Calu3 (cell line): ENCODE results near the gene WDR46. TPM values are rescaled to one million over a fixed set of nuclear protein-coding genes. Genes with fewer than 3 reads are reported as not detected.
A peak's percentile ranks its signal among the peaks of the same experiment; 100 is the strongest.

Experiments used
- BruUV-seq: library from RNA; stranded (reverse); fragments of 400-500 nt; replicated peaks from 2 replicates; lab custom pipeline; 2021; lab: Mats Ljungman, UMichigan
- CTCF ChIA-PET: fragments of 300-600 bp; sonication (Branson Sonifier 250); formaldehyde crosslinking; loops from one replicate; lab custom pipeline; 2022; ENCODE audit warnings: antibody characterized with exemption; lab: Charles Lee
- DNase-seq: peaks from one replicate; pipeline ENCODE4 v3.0.0; 2022
- H3K27ac Mint-ChIP-seq: one replicate; pipeline ENCODE4 v1.8.0; 2022; ENCODE audit warnings: mixed read lengths; ENCODE audit not compliant: unreplicated experiment
- H3K27me3 Mint-ChIP-seq: one replicate; pipeline ENCODE4 v1.8.0; 2022; ENCODE audit warnings: mixed read lengths; ENCODE audit not compliant: unreplicated experiment
- H3K36me3 Mint-ChIP-seq: one replicate; pipeline ENCODE4 v1.8.0; 2022; ENCODE audit warnings: mild to moderate bottlenecking, moderate library complexity, mixed read lengths; ENCODE audit not compliant: insufficient read depth, unreplicated experiment
- H3K4me1 Mint-ChIP-seq: one replicate; pipeline ENCODE4 v1.8.0; 2022; ENCODE audit warnings: mild to moderate bottlenecking, low read depth, mixed read lengths; ENCODE audit not compliant: unreplicated experiment
- H3K4me3 Mint-ChIP-seq: one replicate; pipeline ENCODE4 v1.8.0; 2022; ENCODE audit warnings: mild to moderate bottlenecking, low read depth, moderate library complexity, mixed read lengths; ENCODE audit not compliant: unreplicated experiment
- H3K9me3 Mint-ChIP-seq: one replicate; pipeline ENCODE4 v1.8.0; 2022; ENCODE audit warnings: low read depth, mixed read lengths; ENCODE audit not compliant: unreplicated experiment
- intact Hi-C: fragments of 100-400 bp; cut with micrococcal nuclease; formaldehyde crosslinking; loops from one replicate; pipeline ENCODE4 v1.10.0; 2022; ENCODE audit not compliant: unreplicated experiment
- total RNA-seq: library from RNA; stranded (reverse); gene quantifications from 2 replicates; pipeline ENCODE4 v1.2.3, GENCODE V29; 2022
- TF ChIP-seq, protein P1 (sequence below): fragments of 200-600 bp; IDR thresholded peaks from one replicate; pipeline ENCODE4 v1.8.0; 2022; ENCODE audit warnings: antibody characterized with exemption; ENCODE audit not compliant: unreplicated experiment

Gene WDR46
- total RNA-seq, 1 experiment from 2014 or later = 125 TPM

GRCh38 chr6:33297406-33297955, 8.4 kb upstream of the WDR46 start:
- Mint-ChIP-seq H3K27ac (peak overlapping the region; percentile 98), H3K36me3 (peaks cover 86% of the 10 kb centered on the region), H3K27me3 (no peaks in the 10 kb centered on the region), H3K4me1 (peaks cover 25% of the 10 kb centered on the region), H3K4me3 (peak overlapping the region; percentile 90), H3K9me3 (no peaks in the 10 kb centered on the region)
- TF ChIP-seq, protein P1, sequence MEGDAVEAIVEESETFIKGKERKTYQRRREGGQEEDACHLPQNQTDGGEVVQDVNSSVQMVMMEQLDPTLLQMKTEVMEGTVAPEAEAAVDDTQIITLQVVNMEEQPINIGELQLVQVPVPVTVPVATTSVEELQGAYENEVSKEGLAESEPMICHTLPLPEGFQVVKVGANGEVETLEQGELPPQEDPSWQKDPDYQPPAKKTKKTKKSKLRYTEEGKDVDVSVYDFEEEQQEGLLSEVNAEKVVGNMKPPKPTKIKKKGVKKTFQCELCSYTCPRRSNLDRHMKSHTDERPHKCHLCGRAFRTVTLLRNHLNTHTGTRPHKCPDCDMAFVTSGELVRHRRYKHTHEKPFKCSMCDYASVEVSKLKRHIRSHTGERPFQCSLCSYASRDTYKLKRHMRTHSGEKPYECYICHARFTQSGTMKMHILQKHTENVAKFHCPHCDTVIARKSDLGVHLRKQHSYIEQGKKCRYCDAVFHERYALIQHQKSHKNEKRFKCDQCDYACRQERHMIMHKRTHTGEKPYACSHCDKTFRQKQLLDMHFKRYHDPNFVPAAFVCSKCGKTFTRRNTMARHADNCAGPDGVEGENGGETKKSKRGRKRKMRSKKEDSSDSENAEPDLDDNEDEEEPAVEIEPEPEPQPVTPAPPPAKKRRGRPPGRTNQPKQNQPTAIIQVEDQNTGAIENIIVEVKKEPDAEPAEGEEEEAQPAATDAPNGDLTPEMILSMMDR = no peak
- peak; percentile 93 for DNase-seq
- BruUV-seq = no TSS peak
- intact Hi-C loops = loop anchor here (1.0 kb wide), 1 partner anchor 8 kb away; the partner anchor contains the start of genes PFDN6 and WDR46
- CTCF ChIA-PET = interaction anchor here (0.5 to 2.1 kb wide), 8 partner anchors 9 to 1417 kb away, joined by 3 to 10 read pairs (median 4); partner anchors contain the start of genes B3GALT4, PFDN6, WDR46 and ZBTB22

DNA sequence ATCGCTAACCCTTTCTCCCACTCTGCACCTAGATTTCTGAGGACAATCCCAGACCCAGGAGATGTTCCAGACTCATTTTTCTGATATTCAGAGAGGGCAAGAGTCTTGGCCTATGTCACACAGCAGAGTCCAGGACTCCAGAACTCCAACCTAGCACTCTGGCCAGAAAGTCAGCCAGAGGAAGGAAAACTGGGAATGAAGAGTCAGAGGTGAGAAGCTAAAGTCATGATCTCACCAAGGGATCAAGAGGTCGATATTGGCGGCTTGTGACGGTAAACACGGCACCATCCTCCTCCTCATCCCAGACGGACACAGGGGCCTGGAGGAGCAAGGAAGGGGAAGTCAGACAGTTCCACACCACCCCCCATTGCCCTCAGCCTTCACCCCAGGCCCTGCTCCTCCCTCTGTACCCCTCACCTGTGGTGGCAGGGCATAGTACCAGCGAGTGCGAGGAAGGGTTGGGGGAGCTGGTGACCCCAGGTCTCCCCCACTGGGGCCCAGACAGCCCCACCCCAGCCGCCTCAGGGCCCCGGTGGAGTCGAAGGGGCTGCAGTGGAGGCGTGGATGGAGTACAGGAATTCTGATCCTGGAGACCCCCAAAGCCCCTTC, 7.9 kb upstream of the WDR46 start:
- Mint-ChIP-seq H3K9me3 (no peaks in the 10 kb centered on the region), H3K36me3 (peaks cover 86% of the 10 kb centered on the region), H3K27me3 (no peaks in the 10 kb centered on the region), H3K27ac (peak overlapping the region; percentile 98), H3K4me1 (peaks cover 25% of the 10 kb centered on the region), H3K4me3 (peak overlapping the region; percentile 90)
- TF ChIP-seq, protein P1 = no peak
- BruUV-seq = no TSS peak
- intact Hi-C loops = loop anchor here (1.0 kb wide), 1 partner anchor 8 kb away; the partner anchor contains the start of genes PFDN6 and WDR46
- no peak for DNase-seq
- CTCF ChIA-PET = interaction anchor here (0.5 to 2.1 kb wide), 5 partner anchors 8 to 49 kb away, joined by 3 to 10 read pairs (median 7); partner anchors contain the start of genes B3GALT4, PFDN6 and WDR46

GRCh38 chr6:33295621-33296369, 6.8 kb upstream of the WDR46 start:
- BruUV-seq = no TSS peak
- no peaks in the 10 kb centered on the region for H3K27me3 Mint-ChIP-seq
- no peak overlapping the region for H3K27ac Mint-ChIP-seq
- TF ChIP-seq, protein P1 = no peak
- CTCF ChIA-PET = interaction anchor here (0.6 to 1.5 kb wide), 3 partner anchors 19 to 1112 kb away, joined by 3 to 4 read pairs (median 3); partner anchors contain the start of gene B3GALT4
- peaks cover 33% of the 10 kb centered on the region for H3K4me1 Mint-ChIP-seq
- no peaks in the 10 kb centered on the region for H3K9me3 Mint-ChIP-seq
- DNase-seq = no peak
- peaks cover 83% of the 10 kb centered on the region for H3K36me3 Mint-ChIP-seq
- intact Hi-C loops = no loop called here
- H3K4me3 Mint-ChIP-seq = peak overlapping the region; percentile 90

- Mint-ChIP-seq H3K27ac (no peak overlapping the region), H3K27me3 (no peaks in the 10 kb centered on the region), H3K36me3 (peaks cover 83% of the 10 kb centered on the region), H3K4me1 (peaks cover 34% of the 10 kb centered on the region), H3K9me3 (no peaks in the 10 kb centered on the region), H3K4me3 (no peak overlapping the region)
- BruUV-seq = no TSS peak
- DNase-seq = no peak
- TF ChIP-seq, protein P1 = no peak
- intact Hi-C loops = no loop called here
- CTCF ChIA-PET = interaction anchor here (0.5 kb wide), 1 partner anchor 15 kb away, joined by 3 read pairs; no protein-coding TSS in a partner anchor
Observed at GRCh38 chr6:33294086-33294823, 5.2 kb upstream of the WDR46 start.
